Ovary (tissue), 3 donors: ENCODE results near the gene NFASC.

Experiments used
- POLR2A ChIP-seq: fragments of 450-650 bp; IDR thresholded peaks from one replicate; pipeline ENCODE4 v1.6.1; 2017; ENCODE audit warnings: antibody characterized with exemption, mild to moderate bottlenecking, moderate library complexity
- TF ChIP-seq, protein P1 (sequence below), 3 donors: fragments of 450-650 bp in 2 of 3; fragments of 200-600 bp in 1 of 3; IDR thresholded peaks; one replicate each; pipeline versions ENCODE4 v1.5.1 to v1.8.0; 2016 to 2022; ENCODE audit warnings: antibody characterized with exemption in 3 of 3, mild to moderate bottlenecking in 1 of 3
- donor health status: DM: no; HTN: no; CAD: no.

DNA sequence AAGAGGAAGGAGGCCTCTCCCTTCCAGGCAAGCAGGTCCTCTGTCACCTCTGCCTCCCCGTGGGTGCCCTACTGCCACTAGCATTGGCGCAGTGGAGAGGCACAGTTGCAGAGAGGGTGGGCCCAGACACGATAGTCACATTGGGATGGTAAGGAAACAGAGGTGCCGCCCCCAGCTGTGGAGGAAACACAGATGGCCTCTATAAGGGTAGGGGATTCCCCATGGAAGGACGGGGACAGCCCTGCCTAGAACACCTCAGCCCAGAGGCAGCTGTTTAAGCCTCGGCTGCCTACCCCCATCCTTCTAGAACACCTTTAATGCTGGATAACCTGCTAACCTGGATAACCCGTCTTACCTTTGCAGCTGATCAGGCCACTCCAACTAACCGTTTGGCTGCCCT, 106.7 kb downstream of the NFASC start:
- TF ChIP-seq, protein P1, sequence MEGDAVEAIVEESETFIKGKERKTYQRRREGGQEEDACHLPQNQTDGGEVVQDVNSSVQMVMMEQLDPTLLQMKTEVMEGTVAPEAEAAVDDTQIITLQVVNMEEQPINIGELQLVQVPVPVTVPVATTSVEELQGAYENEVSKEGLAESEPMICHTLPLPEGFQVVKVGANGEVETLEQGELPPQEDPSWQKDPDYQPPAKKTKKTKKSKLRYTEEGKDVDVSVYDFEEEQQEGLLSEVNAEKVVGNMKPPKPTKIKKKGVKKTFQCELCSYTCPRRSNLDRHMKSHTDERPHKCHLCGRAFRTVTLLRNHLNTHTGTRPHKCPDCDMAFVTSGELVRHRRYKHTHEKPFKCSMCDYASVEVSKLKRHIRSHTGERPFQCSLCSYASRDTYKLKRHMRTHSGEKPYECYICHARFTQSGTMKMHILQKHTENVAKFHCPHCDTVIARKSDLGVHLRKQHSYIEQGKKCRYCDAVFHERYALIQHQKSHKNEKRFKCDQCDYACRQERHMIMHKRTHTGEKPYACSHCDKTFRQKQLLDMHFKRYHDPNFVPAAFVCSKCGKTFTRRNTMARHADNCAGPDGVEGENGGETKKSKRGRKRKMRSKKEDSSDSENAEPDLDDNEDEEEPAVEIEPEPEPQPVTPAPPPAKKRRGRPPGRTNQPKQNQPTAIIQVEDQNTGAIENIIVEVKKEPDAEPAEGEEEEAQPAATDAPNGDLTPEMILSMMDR (IDR thresholded peaks at IDR 0.05), result no peak
- no peak for TF ChIP-seq POLR2A
